Subcutaneous abdominal adipose tissue (tissue), 5 donors: ENCODE results near the gene WWOX.

Experiments
- H3K27ac ChIP-seq: one replicate; pipeline ENCODE4 v1.7.0; 2013; ENCODE audit warnings: low read depth, mild to moderate bottlenecking, inconsistent platforms, low read length, moderate library complexity
- H3K27me3 ChIP-seq, 5 donors: one replicate each; pipeline ENCODE4 v1.7.0; 2013; ENCODE audit warnings: low read length in 5 of 5, inconsistent platforms in 1 of 5; ENCODE audit not compliant: control insufficient read depth in 5 of 5, insufficient read depth in 4 of 5
- H3K36me3 ChIP-seq, 5 donors: one replicate each; pipeline ENCODE4 v1.7.0; 2013; ENCODE audit warnings: low read length in 5 of 5; ENCODE audit not compliant: control insufficient read depth in 5 of 5, insufficient read depth in 5 of 5
- H3K4me1 ChIP-seq, 5 donors: one replicate each; pipeline ENCODE4 v1.7.0; 2013; ENCODE audit warnings: low read length in 5 of 5, mild to moderate bottlenecking in 3 of 5, moderate library complexity in 1 of 5; ENCODE audit not compliant: control insufficient read depth in 5 of 5, insufficient read depth in 5 of 5
- H3K4me3 ChIP-seq, 5 donors: one replicate each; pipeline ENCODE4 v1.7.0; 2013; ENCODE audit warnings: low read length in 5 of 5, low read depth in 1 of 5
- H3K9ac ChIP-seq, 5 donors: one replicate each; pipeline ENCODE4 v1.7.0; 2013; ENCODE audit warnings: low read length in 5 of 5, mild to moderate bottlenecking in 4 of 5, moderate library complexity in 3 of 5
- H3K9me3 ChIP-seq, 5 donors: one replicate each; pipeline ENCODE4 v1.7.0; 2013; ENCODE audit warnings: low read length in 5 of 5; ENCODE audit not compliant: control insufficient read depth in 5 of 5
- donor health status: healthy.
- donor health status: healthy.
- donor health status: healthy.
- donor health status: healthy.
- donor health status: healthy.

WWOX gene

DNA sequence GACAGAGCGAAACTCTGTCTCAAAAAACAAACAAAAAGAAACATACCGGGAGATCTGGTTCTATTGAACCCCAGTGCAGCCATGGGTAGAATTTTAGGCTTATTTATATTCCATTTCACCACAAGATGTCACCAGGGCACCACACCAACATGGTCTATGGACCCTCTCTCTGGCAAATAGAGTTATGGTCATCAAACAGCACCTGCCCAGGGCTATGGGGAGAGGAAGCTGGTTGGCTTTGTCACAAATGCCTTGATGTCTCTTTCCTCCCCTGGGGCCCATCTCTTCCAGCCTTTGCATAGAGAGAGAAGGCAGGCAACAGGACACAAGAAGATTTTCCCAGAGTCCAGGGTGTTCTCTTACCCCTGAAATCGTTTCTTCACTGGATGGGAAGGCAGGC, 128.4 kb downstream of the WWOX start:
- Histone ChIP-seq H3K9me3 (no peaks in the 10 kb centered on the region), H3K36me3 (no peaks in the 10 kb centered on the region), H3K27me3 (no peaks in the 10 kb centered on the region), H3K4me3 (no peak overlapping the region), H3K4me1 (peaks cover 0 to 14% (median 0%) of the 10 kb centered on the region in 5 donors), H3K27ac (no peak overlapping the region), H3K9ac (no peak overlapping the region)

DNA sequence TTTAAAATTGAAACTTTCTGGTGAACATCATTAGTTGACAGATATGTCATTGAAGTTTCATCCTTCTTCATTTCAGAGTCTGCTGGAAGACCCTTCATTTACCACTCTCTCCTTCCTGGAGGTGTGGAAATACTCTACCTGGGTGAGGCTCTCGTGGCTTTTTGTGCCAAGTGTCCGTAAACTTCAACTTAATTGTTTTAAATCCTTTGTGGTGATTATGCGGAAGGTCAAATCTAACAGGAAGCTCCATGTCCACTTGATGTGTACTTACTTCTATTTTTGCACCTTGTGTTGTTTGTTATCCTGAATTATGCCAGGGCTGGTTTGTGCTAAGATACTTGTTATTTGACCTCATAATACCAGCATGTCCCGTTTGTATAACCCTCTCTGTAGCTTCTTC, 129.2 kb downstream of the WWOX start:
- H3K27me3 ChIP-seq: no peaks in the 10 kb centered on the region
- H3K36me3 ChIP-seq: no peaks in the 10 kb centered on the region
- no peak overlapping the region for H3K27ac ChIP-seq
- no peak overlapping the region for H3K9ac ChIP-seq
- H3K9me3 ChIP-seq: no peaks in the 10 kb centered on the region
- H3K4me1 ChIP-seq: peaks cover 0 to 13% (median 0%) of the 10 kb centered on the region in 5 donors
- H3K4me3 ChIP-seq: no peak overlapping the region

DNA sequence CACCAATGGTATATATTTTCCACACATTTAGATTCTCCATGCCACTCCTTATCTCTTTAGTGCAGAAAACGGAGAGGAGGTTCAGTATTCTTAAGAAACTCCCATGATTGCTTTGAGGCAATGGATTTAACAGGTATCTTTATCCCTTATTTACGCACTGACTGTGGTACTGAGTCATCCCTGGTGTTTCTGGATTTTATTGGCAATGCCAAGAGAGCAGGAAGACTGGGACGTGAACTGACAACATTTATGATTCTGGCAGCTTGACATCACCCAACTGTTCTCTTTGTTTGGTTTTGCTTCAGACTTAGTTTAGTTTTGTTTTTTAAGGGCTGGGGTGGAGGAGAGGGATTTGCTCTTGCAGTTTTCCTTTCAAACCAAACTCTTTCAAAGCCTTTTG, 131.4 kb downstream of the WWOX start:
- H3K9ac ChIP-seq: no peak overlapping the region
- no peaks in the 10 kb centered on the region for H3K27me3 ChIP-seq
- no peaks in the 10 kb centered on the region for H3K9me3 ChIP-seq
- H3K4me1 ChIP-seq: peaks cover 0 to 13% (median 0%) of the 10 kb centered on the region in 5 donors
- H3K27ac ChIP-seq: no peak overlapping the region
- H3K36me3 ChIP-seq: no peaks in the 10 kb centered on the region
- no peak overlapping the region for H3K4me3 ChIP-seq

DNA sequence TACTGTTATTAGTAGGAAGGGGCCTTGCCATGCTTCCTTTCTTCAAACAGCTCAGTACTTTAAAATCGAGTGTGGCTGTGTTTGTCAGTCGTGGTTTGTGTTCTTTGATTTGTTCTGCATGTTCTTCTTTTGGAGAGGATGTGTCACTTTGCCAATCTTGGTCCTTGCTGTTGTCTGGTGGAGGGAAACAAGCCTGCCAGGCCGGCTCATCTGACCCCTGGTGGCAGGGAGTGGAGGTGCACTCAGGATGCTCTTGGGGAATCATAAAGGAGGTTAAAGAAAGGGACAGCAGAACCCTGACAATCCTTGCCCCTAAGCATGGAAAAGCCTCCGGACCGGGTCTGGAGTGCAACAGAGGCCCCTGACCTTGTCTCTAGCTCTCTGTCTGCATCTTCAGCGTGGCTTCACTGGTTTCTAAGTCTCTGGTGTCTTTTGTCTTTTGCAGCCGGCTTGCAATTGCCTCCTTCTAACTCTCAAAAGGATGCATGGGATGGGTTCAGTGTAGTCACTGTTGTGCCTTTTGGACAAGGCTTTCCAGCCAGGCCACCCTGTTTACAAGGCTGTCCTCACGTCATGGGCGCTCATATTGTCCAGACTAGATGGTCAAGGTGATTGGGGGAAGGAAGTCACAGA, 135.8 kb downstream of the WWOX start:
- no peak overlapping the region for H3K9ac ChIP-seq
- no peak overlapping the region for H3K27ac ChIP-seq
- no peaks in the 10 kb centered on the region for H3K9me3 ChIP-seq
- no peaks in the 10 kb centered on the region for H3K27me3 ChIP-seq
- peaks cover 0 to 3% (median 0%) of the 10 kb centered on the region in 5 donors for H3K36me3 ChIP-seq
- peaks cover 0 to 11% (median 8%) of the 10 kb centered on the region in 5 donors for H3K4me1 ChIP-seq
- no peak overlapping the region for H3K4me3 ChIP-seq

DNA sequence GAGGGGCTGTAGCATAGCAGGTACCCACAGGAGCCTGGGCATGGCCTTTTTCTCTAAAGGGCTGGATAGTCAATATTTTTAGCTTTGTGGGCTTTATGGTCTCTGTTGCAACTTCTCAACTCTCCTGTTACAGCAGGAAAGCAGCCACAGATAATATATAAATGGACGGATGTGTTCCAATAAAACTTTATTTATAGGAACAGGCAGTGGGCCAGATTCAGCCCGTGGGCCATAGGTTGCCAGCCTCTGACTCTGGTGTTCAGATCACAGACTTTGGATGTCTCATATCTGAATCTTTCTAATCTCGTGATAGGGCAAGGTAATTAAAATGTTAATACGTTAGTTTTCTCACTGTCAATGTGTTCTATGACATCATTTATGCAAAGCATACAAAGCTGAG, 136.4 kb downstream of the WWOX start:
- Histone ChIP-seq H3K27me3 (no peaks in the 10 kb centered on the region), H3K9me3 (no peaks in the 10 kb centered on the region), H3K4me1 (peaks cover 0 to 11% (median 8%) of the 10 kb centered on the region in 5 donors), H3K36me3 (peaks cover 0 to 3% (median 0%) of the 10 kb centered on the region in 5 donors), H3K4me3 (no peak overlapping the region), H3K27ac (no peak overlapping the region), H3K9ac (no peak overlapping the region)

DNA sequence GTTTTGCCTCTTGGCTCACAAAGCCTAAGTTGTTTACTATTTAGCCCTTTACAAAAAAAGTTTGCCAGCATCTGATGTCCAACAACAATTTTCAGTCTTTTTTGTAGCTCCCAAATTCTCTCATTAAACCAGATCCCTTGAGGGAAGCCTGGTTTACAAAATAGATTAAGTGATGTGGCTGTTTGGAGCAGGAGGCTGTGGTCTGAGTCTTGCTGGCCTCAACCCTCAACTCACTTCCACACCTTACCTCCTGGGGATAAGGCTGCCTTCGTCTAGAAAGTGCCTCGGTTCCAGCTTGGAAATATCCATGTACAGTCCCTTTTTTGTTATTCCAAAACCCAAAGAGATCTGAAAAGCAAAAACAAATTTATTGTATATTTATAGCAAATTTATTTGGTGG, 138.4 kb downstream of the WWOX start:
- Histone ChIP-seq H3K4me3 (no peak overlapping the region), H3K4me1 (peaks cover 0 to 19% (median 9%) of the 10 kb centered on the region in 5 donors), H3K27ac (no peak overlapping the region), H3K9ac (no peak overlapping the region), H3K27me3 (no peaks in the 10 kb centered on the region), H3K36me3 (peaks cover 0 to 3% (median 0%) of the 10 kb centered on the region in 5 donors), H3K9me3 (no peaks in the 10 kb centered on the region)

DNA sequence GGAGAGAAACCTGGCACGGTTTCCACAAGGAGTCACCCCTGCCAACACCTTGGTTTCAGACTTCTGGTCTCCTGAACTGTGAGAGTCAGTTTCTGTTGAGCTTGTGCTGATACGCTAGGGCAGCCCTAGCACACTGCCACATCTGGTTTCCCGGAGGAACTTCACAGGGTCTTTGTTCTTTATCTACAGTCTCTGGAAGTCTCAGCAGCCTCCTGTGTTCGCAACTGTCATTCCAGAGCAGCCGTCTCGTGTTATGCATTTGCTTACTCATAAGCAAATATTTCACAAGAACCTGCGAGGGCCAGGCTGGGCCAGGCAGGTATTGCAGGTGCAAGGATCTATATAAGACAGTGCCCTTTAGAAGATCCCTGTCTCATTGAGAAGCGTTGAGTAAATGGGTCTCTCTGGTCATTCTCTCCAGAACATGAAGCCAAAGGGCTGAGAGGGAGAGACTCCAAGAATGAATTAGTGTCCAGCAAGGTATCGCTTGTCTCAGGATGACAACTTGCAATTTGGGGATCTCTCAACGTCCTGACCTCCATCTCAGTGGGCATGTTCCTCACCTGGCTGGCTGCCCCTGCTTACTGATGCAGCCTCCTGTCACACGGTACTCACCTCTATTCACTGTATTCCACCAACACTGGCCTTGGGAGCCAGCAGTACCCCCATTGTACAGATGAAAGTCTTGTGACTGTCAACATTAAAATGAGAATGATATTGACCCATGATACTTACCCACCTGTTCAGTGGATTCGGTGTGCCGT, 141.2 kb downstream of the WWOX start:
- H3K27ac ChIP-seq: no peak overlapping the region
- no peaks in the 10 kb centered on the region for H3K9me3 ChIP-seq
- H3K36me3 ChIP-seq: peaks cover 0 to 3% (median 0%) of the 10 kb centered on the region in 5 donors
- no peak overlapping the region for H3K4me3 ChIP-seq
- H3K4me1 ChIP-seq: peaks cover 0 to 19% (median 9%) of the 10 kb centered on the region in 5 donors
- no peaks in the 10 kb centered on the region for H3K27me3 ChIP-seq
- no peak overlapping the region for H3K9ac ChIP-seq

DNA sequence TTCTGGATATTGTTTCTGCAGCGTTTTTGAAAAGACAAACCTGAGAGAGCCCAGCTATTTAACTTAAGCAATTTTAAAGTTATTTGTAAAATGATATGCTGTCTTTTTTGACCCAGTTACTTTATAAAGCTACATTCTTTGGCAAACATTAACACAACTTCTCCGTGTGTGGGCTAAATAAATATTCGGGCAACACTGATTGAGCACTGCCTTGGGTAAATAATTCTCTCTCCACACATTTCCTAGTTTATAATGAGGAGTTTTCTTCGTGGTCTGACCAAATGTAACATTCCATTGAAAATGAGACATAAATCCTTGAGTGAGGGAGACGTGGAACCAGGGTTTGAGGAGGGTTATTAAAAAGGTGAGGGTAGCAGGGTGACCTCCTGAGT, 142.8 kb downstream of the WWOX start:
- Histone ChIP-seq H3K9me3 (no peaks in the 10 kb centered on the region), H3K4me1 (peaks cover 0 to 16% (median 9%) of the 10 kb centered on the region in 5 donors), H3K27ac (no peak overlapping the region), H3K36me3 (peaks cover 0 to 3% (median 0%) of the 10 kb centered on the region in 5 donors), H3K27me3 (no peaks in the 10 kb centered on the region), H3K4me3 (no peak overlapping the region), H3K9ac (no peak overlapping the region)

DNA sequence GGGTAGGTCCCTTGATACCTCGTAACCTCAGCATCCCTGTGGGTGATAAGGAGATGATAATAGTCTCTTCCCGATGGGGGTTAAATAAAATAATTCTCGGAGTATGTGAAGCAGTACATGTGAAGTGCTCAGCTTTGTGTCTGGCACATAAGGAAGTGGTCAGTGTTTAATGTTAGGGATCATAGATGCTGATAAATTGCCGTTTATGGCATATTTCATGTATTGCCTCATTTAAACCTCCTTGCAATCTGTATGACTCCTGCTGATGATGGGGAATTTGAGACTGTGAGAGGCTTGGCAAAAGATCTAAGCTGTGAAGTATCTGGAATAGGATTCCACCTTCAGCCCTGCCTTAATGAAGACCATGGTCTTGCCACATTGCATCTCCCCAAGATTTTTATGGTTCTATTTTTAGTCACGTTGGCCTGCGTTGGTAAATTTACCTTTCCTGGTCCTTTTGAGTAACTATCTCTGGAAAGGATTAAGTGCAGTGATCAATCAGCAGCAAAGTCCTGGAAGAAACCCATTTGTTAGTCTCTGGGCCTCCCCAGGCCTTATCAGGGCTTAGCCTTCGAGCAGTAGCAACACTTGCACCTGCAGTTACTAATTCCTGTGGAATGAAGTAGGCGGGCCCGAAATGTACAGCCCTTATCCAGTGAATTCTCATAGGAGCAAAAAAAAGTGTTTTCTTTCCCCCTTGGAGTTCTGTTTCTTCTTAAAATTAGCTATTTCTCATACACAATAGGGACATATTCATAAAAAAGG, 144.9 kb downstream of the WWOX start:
- Histone ChIP-seq H3K27me3 (no peaks in the 10 kb centered on the region), H3K9ac (no peak overlapping the region), H3K36me3 (no peaks in the 10 kb centered on the region), H3K4me3 (no peak overlapping the region), H3K4me1 (peaks cover 0 to 8% (median 6%) of the 10 kb centered on the region in 5 donors), H3K9me3 (no peaks in the 10 kb centered on the region), H3K27ac (no peak overlapping the region)

DNA sequence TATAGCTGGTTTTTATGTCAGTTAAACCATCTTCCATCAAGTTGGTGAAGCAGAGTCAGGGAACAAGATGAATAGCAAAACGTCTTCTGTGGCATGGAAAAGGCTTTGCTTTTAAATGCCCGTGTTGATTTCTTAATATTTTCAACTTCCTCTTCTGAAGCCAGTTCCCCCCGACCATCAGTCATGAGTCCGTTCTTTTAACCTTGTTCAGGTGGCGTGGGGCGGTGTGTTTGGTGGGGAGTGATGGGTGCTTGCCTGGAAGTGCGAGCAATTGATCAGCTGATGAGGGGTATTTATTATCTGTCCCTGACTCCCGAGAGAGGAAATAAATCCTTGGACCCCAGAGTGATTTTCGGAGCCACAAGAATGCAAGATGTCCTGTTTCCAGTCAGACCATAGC, 147.1 kb downstream of the WWOX start:
- H3K36me3 ChIP-seq: no peaks in the 10 kb centered on the region
- no peak overlapping the region for H3K9ac ChIP-seq
- H3K4me1 ChIP-seq: peaks cover 0 to 8% (median 6%) of the 10 kb centered on the region in 5 donors
- H3K27me3 ChIP-seq: no peaks in the 10 kb centered on the region
- H3K27ac ChIP-seq: no peak overlapping the region
- H3K9me3 ChIP-seq: no peaks in the 10 kb centered on the region
- H3K4me3 ChIP-seq: no peak overlapping the region
